DMS153 treated with DMSO at 0.1 percent for 48 hours (cell line): ENCODE results near the gene CREB5.
"Not testable (repeated sequence)": the region's sequence is repeated elsewhere in the genome, so short reads cannot be mapped to it uniquely, and the experiment has no call there.

ENCODE experiments used
- DNase-seq: peaks from one replicate; lab custom pipeline; 2025; ENCODE audit not compliant: unreplicated experiment; lab: John Stamatoyannopoulos, UW

Gene CREB5

GRCh38 chr7:28762651-28763050 is 350.3 kb downstream of the CREB5 start:
- DNase-seq: no peak

DNA sequence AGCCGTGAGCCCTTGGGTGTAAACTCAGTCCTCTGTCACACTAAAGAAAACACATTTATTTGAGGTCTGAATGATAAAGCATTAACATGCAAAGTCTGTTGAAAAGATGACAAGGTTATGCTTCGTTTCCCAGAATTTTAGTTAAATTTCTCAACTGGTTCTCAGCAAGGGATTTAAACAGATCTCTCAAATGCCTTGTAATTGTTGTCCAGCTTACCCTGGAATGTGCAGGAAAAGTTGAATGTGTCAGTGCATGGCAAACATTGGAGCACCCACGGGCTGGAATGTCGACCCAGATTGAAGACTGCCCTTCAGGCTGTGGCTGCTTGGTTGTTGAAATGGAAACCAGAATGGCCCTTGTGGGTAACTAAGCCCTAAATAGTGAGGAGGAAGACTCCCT is 354.0 kb downstream of the CREB5 start:
- no peak for DNase-seq

DNA sequence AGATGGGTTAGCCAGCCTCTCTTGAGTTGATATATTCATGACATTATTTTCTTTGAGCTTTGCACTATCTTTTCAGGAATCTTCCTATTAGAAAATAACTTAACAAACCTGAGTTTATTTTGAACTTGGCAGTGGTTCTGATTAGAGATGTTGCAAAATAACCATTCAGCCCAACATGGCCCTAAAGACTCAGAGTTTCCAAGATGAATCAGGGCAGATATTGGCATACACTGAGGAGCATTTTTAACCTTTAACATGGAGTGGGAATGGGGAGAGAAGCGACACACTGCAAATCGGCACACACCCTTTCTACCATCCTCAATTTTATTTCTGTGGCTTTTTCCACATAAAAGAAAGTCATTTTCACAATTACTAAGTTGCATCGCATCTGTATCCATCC is 355.0 kb downstream of the CREB5 start:
- DNase-seq: no peak

DNA sequence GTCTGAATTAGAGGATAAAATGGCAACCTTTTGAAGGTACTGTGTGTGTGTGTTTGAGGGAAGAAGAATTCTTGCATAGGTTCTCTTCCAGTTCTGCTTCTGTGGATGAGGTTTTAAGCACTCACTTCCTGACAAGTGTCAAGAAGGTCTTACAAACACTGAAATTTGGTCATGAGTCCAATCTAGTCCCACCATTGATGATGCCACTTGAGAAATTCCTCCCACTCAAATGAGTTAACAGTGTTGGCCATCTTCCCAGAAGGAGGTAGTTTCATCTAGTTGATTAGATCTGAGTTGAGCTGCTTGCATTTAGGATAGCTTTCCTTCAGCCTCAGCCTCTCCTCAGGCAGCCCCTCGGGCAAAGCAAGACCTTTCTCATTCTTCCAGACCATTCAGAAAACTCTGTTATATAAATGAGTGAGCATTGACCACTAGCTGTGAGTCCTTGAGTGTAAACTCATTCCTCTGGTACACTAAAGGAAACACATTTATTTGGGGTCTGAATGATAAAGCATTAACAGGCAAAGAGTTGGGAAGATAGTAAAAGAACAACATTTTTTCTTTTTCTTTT is 356.3 kb downstream of the CREB5 start:
- no peak for DNase-seq

DNA sequence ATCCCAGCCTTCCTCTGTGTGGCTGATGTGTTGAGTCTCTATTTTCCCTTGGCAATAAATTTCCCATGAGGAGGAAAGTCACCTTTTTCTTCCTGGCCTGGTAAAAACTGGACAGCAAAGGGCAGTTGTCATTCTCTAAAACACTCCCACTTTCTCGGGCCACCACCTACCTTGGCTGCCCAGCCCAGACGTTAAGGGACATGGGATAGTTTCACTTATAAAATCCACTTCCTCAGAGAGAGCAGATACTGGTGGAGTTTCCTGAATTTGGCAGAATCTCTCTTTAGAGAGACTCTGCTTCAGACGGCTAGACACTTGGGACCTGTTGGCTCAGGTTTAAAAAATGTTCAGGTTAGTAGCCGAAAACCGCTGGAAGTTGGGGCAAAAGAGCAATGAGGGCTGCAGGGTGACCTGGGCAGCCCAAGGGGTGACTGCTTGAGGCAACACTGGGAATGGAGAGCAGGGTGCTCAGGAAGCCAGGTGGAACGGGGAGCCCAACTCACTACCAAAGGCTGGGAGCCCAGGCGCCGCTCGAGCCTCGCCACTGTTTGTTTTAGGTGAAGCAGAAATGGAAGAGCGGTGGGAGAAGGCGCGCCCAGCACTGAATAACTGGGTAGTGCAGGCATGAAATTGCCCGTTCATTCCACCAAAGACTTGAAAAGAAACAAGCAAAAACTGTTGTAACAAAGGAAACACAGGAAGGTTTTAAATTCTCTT is 359.7 kb downstream of the CREB5 start:
- no peak for DNase-seq

GRCh38 chr7:28773423-28774145 is 361.3 kb downstream of the CREB5 start:
- peak; percentile 62 for DNase-seq

- peak; percentile 94 for DNase-seq
Observed at GRCh38 chr7:28774261-28774988, 362.1 kb downstream of the CREB5 start.

GRCh38 chr7:28776463-28777157 is 364.3 kb downstream of the CREB5 start:
- no peak for DNase-seq

DNA sequence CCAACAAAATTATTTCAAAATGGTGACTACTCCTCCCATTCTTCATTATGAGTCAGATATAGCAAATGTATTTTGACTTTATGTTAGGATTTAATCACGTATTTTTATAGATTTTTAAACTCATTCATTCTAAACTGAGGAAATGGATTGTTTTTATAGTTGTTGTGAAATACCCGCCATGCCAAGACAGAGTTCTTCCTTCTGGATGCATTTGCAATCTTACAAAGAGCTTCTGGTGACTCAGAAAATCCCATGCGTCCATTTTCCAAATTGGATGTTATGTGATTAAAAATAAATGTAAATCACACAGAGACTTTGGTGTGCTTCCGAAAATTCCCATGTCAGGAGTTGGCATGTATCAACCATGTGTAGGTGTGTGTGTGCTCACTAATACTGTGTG is 366.5 kb downstream of the CREB5 start:
- DNase-seq: no peak

- no peak for DNase-seq
Observed at GRCh38 chr7:28779954-28780353, 367.6 kb downstream of the CREB5 start.

DNA sequence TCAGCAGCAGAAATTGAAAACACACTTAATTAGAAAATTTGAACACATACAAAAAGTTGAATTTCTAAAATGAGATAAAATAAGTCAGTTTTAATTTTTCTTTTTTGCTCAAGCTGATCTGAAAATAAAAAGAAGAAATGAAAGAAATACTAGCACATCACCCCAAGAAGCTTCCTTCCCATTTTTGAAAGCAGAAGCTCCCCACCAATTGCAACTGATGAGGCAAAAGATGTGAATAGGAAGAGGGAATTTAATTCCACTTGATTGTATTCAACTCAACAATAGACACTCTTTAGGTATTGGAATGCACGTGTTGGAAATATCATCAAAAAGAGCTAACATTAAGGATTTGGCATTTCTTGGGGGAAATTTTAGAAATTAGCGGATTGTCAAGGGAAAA is 370.0 kb downstream of the CREB5 start:
- DNase-seq: no peak

GRCh38 chr7:28784171-28784902 is 372.0 kb downstream of the CREB5 start:
- DNase-seq: peak; percentile 22

- no peak for DNase-seq
Observed at GRCh38 chr7:28785041-28785995, 373.0 kb downstream of the CREB5 start.

- DNase-seq: not testable (repeated sequence)
Observed at GRCh38 chr7:28786156-28786555, 373.8 kb downstream of the CREB5 start.

DNA sequence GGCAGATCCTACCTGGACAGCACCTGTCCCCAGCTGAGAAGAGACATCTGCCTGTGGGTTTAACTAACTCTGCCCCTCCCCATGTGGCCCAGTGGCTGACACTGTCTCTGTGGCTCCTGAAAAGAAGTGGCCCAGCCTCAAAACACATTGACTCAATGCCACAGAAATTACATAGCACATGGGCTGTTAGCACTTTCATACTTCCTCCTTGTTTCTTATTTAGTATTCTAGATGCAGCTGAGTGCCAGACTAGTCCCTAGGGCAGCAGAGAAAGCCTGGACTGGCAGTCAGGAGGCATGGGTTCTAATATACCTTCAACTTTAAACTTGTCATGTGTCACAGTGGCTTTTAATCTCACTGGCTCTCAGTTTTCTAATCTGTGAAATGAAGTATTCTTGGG is 374.8 kb downstream of the CREB5 start:
- DNase-seq: no peak

DNA sequence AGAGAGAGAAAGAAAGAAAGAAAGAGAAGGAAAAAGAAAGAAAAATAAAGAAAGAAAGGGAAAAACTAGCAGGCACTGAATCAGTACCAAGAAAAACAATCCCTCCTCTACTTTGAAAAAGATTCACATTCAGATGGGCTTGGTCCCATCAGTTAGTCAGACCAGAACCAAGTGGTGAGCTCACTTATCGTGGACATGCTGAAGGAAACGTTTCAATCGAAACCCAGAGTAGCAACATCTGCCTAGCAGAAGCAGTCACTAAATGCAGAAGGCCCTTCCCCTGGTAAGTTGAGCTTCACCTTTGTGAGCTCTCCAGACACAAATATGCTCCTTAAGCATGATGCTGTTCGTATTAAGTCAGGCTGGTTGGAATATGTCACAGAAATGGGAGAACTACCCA is 378.1 kb downstream of the CREB5 start:
- no peak for DNase-seq

DNA sequence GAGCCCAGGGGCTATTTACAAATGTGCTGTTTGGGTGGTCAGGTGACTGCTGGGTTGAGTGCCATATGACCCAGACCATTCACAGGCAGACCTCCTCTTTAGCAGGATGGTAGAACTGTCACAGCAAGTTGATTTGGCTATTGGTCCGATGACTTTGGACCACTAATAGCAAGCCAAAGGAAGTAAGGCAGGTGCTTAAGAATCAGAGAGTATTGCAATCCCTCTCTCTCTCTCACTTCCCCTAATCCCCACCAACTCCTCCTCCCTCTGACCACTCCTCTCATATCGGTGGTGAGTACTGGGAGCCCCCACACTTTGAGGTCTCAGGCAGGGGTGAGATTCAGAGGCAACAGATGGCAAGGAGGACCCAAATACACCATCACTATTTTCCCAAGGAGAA is 380.5 kb downstream of the CREB5 start:
- DNase-seq: no peak

DNA sequence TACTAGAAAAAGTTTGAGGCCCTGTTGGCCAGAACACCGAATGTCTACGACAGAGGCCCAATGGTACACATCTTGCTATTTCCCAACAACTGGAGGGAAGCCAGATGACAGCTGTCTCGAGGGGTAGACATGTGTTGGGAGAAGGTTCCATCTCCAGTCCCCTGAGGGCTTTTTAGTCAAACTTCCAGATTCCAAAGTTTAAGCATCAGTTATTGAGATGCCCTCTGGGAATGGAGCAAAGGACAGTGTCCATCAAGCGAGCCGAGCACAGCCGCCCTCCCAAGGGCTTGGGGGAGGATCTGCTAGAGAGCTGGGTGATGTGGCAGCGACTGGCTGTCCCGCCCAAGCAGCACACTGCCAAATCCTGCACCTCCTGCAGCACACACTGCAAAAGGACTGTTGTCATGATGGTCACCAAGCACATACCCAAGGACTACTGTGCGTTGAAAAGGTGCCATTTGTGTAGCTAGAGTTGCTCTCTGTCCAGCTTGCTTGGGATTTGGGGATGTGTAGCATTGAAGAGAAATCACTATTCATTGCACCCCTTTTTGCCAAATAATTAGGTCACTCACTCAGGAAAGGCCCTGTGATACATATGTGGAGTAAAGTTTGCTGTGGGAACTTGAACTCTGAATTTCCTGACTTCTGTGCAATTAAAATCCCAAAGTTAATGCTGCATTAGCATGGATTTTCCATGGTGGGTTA is 381.2 kb downstream of the CREB5 start:
- DNase-seq: no peak

DNA sequence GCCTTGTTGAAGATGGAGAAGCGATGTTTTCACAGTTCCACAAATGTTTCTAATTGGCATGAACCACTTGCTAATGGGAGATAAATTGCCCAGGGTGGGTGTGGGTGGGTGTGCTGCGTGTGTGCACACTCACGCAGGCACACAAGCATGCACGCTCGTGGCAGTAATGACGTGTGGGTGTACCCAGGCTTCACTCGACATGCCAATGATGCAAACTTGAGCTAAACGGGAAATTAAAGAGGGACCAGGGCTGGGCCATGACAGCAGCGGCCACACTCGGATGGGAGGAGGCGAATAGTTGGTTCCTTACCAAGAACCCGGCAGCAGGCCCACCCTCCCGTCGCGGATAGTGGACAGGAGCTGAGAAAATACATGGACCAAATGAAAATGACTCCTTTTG is 386.0 kb downstream of the CREB5 start:
- DNase-seq: no peak
